HUES48 (cell line): ENCODE data around the gene DPP4.

Experiments
- H3K27ac ChIP-seq: one replicate; pipeline ENCODE4 v1.7.0; 2013; ENCODE audit warnings: low read depth, low read length, inconsistent platforms
- H3K27me3 ChIP-seq: 2 replicates; pipeline ENCODE4 v1.6.1; 2013; ENCODE audit warnings: mild to moderate bottlenecking, low read length; ENCODE audit not compliant: control insufficient read depth, insufficient read depth
- H3K36me3 ChIP-seq: 2 replicates; pipeline ENCODE4 v1.6.1; 2013; ENCODE audit warnings: low read length; ENCODE audit not compliant: control insufficient read depth, insufficient read depth
- H3K4me1 ChIP-seq: 2 replicates; pipeline ENCODE4 v1.6.1; 2013; ENCODE audit warnings: mild to moderate bottlenecking, low read length; ENCODE audit not compliant: control insufficient read depth, insufficient read depth
- H3K4me3 ChIP-seq: 2 replicates; pipeline ENCODE4 v1.5.1; 2013; ENCODE audit warnings: mild to moderate bottlenecking, low read depth, low read length
- H3K9ac ChIP-seq: 2 replicates; pipeline ENCODE4 v1.6.1; 2013; ENCODE audit warnings: mild to moderate bottlenecking, low read depth, low read length, moderate library complexity
- H3K9me3 ChIP-seq: 2 replicates; pipeline ENCODE4 v1.6.1; 2013; ENCODE audit warnings: low read length; ENCODE audit not compliant: control insufficient read depth, insufficient read depth

DPP4 gene

GRCh38 chr2:162073888-162074631 is at the start of gene DPP4:
DPP4 (minus strand) TSS chr2:162074215; CDS start chr2:162073981, 234 bp downstream.
- peak within 1 kb of the TSS; percentile 87 for H3K4me3 ChIP-seq
- peaks cover 38% of the 10 kb centered on the region for H3K27me3 ChIP-seq
- H3K27ac ChIP-seq = peak within 1 kb of the TSS; percentile 52
- peak within 1 kb of the TSS; percentile 27 for H3K9ac ChIP-seq
- H3K4me1 ChIP-seq = peaks cover 29% of the 10 kb centered on the region
- H3K36me3 ChIP-seq = no peaks in the 10 kb centered on the region
- peaks cover 8% of the 10 kb centered on the region for H3K9me3 ChIP-seq

- no peaks in the 10 kb centered on the region for H3K36me3 ChIP-seq
- H3K27me3 ChIP-seq = no peaks in the 10 kb centered on the region
- H3K4me3 ChIP-seq = no peak overlapping the region
- no peaks in the 10 kb centered on the region; the same call in 1 of the 2 replicates for H3K9me3 ChIP-seq
- no peak overlapping the region for H3K9ac ChIP-seq
- peaks cover 5% of the 10 kb centered on the region for H3K4me1 ChIP-seq
- no peak overlapping the region for H3K27ac ChIP-seq
These were observed 44.4 kb upstream of the DPP4 start for GRCh38 chr2:162118166-162119031.

GRCh38 chr2:162116352-162116751 is 42.3 kb upstream of the DPP4 start:
- Histone ChIP-seq H3K9ac (no peak overlapping the region), H3K4me1 (peaks cover 15% of the 10 kb centered on the region), H3K9me3 (no peaks in the 10 kb centered on the region; the same call in 1 of the 2 replicates), H3K36me3 (no peaks in the 10 kb centered on the region), H3K4me3 (no peak overlapping the region), H3K27ac (no peak overlapping the region), H3K27me3 (no peaks in the 10 kb centered on the region)

DNA sequence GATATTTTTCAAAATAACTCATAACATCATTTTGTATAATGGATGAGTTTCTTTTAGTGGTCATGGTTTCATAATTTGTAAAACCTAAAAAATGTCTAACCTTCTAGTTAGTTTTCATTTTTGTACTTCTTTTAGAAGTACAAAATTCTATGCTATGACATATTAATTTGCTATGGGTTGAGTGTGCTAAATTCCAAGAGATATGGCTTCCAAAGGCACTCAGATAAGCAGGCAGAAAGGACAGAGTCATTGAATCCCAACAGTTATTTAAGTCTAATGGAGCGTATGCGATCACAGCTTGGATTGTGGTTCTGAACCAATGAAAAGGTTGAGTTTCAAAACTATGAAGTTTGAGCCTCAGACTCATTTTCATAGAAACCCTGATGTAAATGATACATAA is 41.1 kb upstream of the DPP4 start:
- Histone ChIP-seq H3K27me3 (no peaks in the 10 kb centered on the region), H3K4me3 (no peak overlapping the region), H3K27ac (no peak overlapping the region), H3K9me3 (no peaks in the 10 kb centered on the region; the same call in 1 of the 2 replicates), H3K9ac (no peak overlapping the region), H3K36me3 (no peaks in the 10 kb centered on the region), H3K4me1 (peaks cover 15% of the 10 kb centered on the region)

DNA sequence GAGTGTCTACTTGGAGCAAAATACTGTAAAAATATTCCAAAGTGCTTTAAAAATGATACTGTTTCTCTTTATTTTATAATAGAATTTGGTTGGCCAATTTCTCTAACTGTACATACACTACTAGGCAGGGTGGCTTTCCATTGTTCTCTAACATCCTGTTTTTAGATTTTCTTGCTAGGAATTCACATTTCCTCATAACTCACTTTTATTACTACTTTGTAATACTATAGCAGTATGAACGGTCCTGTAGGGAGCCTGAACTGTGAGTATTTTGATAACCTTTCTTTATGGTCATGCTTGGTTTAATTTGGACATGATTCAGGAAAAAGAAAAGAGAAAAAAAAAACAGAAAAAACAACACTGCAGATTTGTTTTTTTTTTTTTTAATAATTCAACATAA is 40.3 kb upstream of the DPP4 start:
- Histone ChIP-seq H3K4me3 (no peak overlapping the region), H3K9ac (no peak overlapping the region), H3K4me1 (peaks cover 15% of the 10 kb centered on the region), H3K9me3 (no peaks in the 10 kb centered on the region; the same call in 1 of the 2 replicates), H3K27ac (peak overlapping the region; percentile 74), H3K27me3 (no peaks in the 10 kb centered on the region), H3K36me3 (no peaks in the 10 kb centered on the region)

- H3K9ac ChIP-seq = no peak overlapping the region
- H3K9me3 ChIP-seq = no peaks in the 10 kb centered on the region; the same call in 1 of the 2 replicates
- H3K27me3 ChIP-seq = no peaks in the 10 kb centered on the region
- peak overlapping the region; percentile 74 for H3K27ac ChIP-seq
- no peak overlapping the region for H3K4me3 ChIP-seq
- no peaks in the 10 kb centered on the region for H3K36me3 ChIP-seq
- H3K4me1 ChIP-seq = peaks cover 15% of the 10 kb centered on the region
These were observed 39.8 kb upstream of the DPP4 start for GRCh38 chr2:162113776-162114168.

- Histone ChIP-seq H3K4me1 (peaks cover 15% of the 10 kb centered on the region), H3K9me3 (no peaks in the 10 kb centered on the region; the same call in 1 of the 2 replicates), H3K36me3 (no peaks in the 10 kb centered on the region), H3K27ac (peak overlapping the region; percentile 74), H3K9ac (no peak overlapping the region), H3K4me3 (no peak overlapping the region), H3K27me3 (no peaks in the 10 kb centered on the region)
These were observed 39.2 kb upstream of the DPP4 start for GRCh38 chr2:162113088-162113775.

GRCh38 chr2:162111958-162112850 is 38.2 kb upstream of the DPP4 start:
- Histone ChIP-seq H3K4me1 (peaks cover 15% of the 10 kb centered on the region), H3K9ac (no peak overlapping the region), H3K36me3 (no peaks in the 10 kb centered on the region), H3K27me3 (no peaks in the 10 kb centered on the region), H3K9me3 (no peaks in the 10 kb centered on the region; the same call in 1 of the 2 replicates), H3K27ac (no peak overlapping the region), H3K4me3 (no peak overlapping the region)

- no peak overlapping the region for H3K9ac ChIP-seq
- no peaks in the 10 kb centered on the region for H3K27me3 ChIP-seq
- no peak overlapping the region for H3K4me3 ChIP-seq
- H3K36me3 ChIP-seq = no peaks in the 10 kb centered on the region
- H3K4me1 ChIP-seq = no peaks in the 10 kb centered on the region
- H3K27ac ChIP-seq = no peak overlapping the region
- H3K9me3 ChIP-seq = no peaks in the 10 kb centered on the region
These were observed 33.4 kb upstream of the DPP4 start for GRCh38 chr2:162107361-162107901.

GRCh38 chr2:162106746-162107145 is 32.7 kb upstream of the DPP4 start:
- no peak overlapping the region for H3K4me3 ChIP-seq
- no peak overlapping the region for H3K27ac ChIP-seq
- no peaks in the 10 kb centered on the region for H3K9me3 ChIP-seq
- H3K4me1 ChIP-seq = no peaks in the 10 kb centered on the region
- H3K9ac ChIP-seq = no peak overlapping the region
- no peaks in the 10 kb centered on the region for H3K36me3 ChIP-seq
- H3K27me3 ChIP-seq = no peaks in the 10 kb centered on the region
